GM23338 (cell line): ENCODE data around the gene FUZ.

Experiments
- CREB1 ChIP-seq: fragments of 250-450 bp; sonication (Bioruptor Pico); IDR thresholded peaks from 2 replicates; pipeline ENCODE4 v1.5.0; 2020; ENCODE audit warnings: low read depth, mild to moderate bottlenecking, moderate library complexity
- EZH2 ChIP-seq: fragments of 200-600 bp; sonication (generic); IDR thresholded peaks from one replicate; pipeline ENCODE4 v1.8.0; 2017; ENCODE audit warnings: antibody characterized with exemption, mild to moderate bottlenecking, low read depth; ENCODE audit not compliant: unreplicated experiment
- EZH2phosphoT487 ChIP-seq: fragments of 200-600 bp; sonication (generic); IDR thresholded peaks from one replicate; pipeline ENCODE4 v1.8.1; 2018; ENCODE audit warnings: antibody characterized with exemption; ENCODE audit not compliant: unreplicated experiment
- JUNB ChIP-seq: IDR thresholded peaks from one replicate; pipeline ENCODE4 v1.6.1; 2016; ENCODE audit warnings: antibody characterized with exemption; ENCODE audit not compliant: unreplicated experiment
- NANOG ChIP-seq: IDR thresholded peaks from 2 replicates; pipeline ENCODE4 v1.6.1; 2016; ENCODE audit warnings: antibody characterized with exemption, borderline replicate concordance
- POLR2AphosphoS5 ChIP-seq: IDR thresholded peaks from 2 replicates; pipeline ENCODE4 v1.6.1; 2016; ENCODE audit warnings: antibody characterized with exemption, low read depth
- REST ChIP-seq: IDR thresholded peaks from one replicate; pipeline ENCODE4 v1.6.1; 2018; ENCODE audit warnings: antibody characterized with exemption; ENCODE audit not compliant: unreplicated experiment
- STAT1 ChIP-seq: IDR thresholded peaks from one replicate; pipeline ENCODE4 v1.6.1; 2016; ENCODE audit warnings: antibody characterized with exemption; ENCODE audit not compliant: unreplicated experiment
- ZNF114 ChIP-seq: fragments of 250-450 bp; sonication (Bioruptor Pico); IDR thresholded peaks from 2 replicates; pipeline ENCODE4 v1.5.0; 2020; ENCODE audit warnings: mild to moderate bottlenecking, moderate library complexity
- ZNF331 ChIP-seq: fragments of 250-450 bp; sonication (Bioruptor Pico); IDR thresholded peaks from 2 replicates; pipeline ENCODE4 v1.5.0; 2020; ENCODE audit warnings: low read depth, mild to moderate bottlenecking, moderate library complexity
- TF ChIP-seq, protein P1 (sequence below), 2 experiments: fragments of 200-600 bp in 1 of 2; sonication (generic) in 1 of 2; conservative IDR thresholded peaks; 2 replicates each; pipeline versions ENCODE4 v1.5.1 to v1.6.1; 2016 to 2017; ENCODE audit warnings: antibody characterized with exemption in 2 of 2, low read depth in 2 of 2, mild to moderate bottlenecking in 2 of 2, moderate library complexity in 1 of 2
- TF ChIP-seq, protein P2 (sequence below): IDR thresholded peaks from 2 replicates; pipeline ENCODE4 v1.6.1; 2016; ENCODE audit warnings: antibody characterized with exemption

DNA sequence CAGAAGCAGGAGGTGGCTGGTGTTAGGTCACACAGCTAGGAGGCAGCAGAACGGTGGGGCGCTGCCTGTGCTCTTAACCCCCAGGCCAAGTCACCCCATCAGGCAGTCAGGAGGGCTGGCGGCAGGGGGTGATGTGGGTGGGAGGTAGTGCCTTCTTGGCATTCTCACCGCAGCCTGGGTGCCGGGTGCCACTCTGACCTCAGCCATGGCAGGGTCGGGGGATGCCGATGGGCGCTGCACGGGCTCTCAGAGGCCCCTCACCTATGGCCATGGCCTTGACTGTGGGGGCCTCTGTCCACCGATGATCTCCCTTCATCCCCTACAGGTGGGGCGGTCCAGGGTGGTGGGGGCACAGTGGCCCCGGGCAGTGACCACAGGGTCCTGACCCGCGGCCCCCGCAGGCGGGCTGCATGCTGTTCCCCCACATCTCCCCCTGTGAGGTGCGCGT, 43.5 kb upstream of the FUZ start:
- TF ChIP-seq, protein P1, sequence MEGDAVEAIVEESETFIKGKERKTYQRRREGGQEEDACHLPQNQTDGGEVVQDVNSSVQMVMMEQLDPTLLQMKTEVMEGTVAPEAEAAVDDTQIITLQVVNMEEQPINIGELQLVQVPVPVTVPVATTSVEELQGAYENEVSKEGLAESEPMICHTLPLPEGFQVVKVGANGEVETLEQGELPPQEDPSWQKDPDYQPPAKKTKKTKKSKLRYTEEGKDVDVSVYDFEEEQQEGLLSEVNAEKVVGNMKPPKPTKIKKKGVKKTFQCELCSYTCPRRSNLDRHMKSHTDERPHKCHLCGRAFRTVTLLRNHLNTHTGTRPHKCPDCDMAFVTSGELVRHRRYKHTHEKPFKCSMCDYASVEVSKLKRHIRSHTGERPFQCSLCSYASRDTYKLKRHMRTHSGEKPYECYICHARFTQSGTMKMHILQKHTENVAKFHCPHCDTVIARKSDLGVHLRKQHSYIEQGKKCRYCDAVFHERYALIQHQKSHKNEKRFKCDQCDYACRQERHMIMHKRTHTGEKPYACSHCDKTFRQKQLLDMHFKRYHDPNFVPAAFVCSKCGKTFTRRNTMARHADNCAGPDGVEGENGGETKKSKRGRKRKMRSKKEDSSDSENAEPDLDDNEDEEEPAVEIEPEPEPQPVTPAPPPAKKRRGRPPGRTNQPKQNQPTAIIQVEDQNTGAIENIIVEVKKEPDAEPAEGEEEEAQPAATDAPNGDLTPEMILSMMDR (conservative IDR thresholded peaks at IDR 0.05; ENCODE audit: low read depth in 2 of 2), result no peak
- TF ChIP-seq POLR2AphosphoS5 (no peak; the same call in 1 of the 2 replicates), EZH2 (no peak), EZH2phosphoT487 (no peak), JUNB (no peak), REST (no peak), CREB1 (CRISPR knock-in tag) (no peak), ZNF331 (CRISPR knock-in tag) (no peak), ZNF114 (CRISPR knock-in tag) (no peak), STAT1 (no peak), NANOG (no peak)
- TF ChIP-seq, protein P2, sequence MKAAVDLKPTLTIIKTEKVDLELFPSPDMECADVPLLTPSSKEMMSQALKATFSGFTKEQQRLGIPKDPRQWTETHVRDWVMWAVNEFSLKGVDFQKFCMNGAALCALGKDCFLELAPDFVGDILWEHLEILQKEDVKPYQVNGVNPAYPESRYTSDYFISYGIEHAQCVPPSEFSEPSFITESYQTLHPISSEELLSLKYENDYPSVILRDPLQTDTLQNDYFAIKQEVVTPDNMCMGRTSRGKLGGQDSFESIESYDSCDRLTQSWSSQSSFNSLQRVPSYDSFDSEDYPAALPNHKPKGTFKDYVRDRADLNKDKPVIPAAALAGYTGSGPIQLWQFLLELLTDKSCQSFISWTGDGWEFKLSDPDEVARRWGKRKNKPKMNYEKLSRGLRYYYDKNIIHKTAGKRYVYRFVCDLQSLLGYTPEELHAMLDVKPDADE, result no peak
